A673 (cell line): Measurements from ENCODE around the gene COL9A2. TPM values are rescaled to one million over a fixed set of nuclear protein-coding genes. Genes with fewer than 3 reads are reported as not detected.

Source experiments
- BruUV-seq: library from RNA; stranded (reverse); fragments of 400-500 nt; replicated peaks from 2 replicates; lab custom pipeline; 2021; lab: Mats Ljungman, UMichigan
- CTCF ChIA-PET: fragments of 300-600 bp; sonication (Branson Sonifier 250); formaldehyde crosslinking; loops from one replicate; lab custom pipeline; 2022; ENCODE audit warnings: antibody characterized with exemption; lab: Charles Lee
- POLR2A ChIA-PET: fragments of 300-600 bp; sonication (Branson Sonifier 250); formaldehyde crosslinking; loops from one replicate; lab custom pipeline; 2022; ENCODE audit warnings: antibody characterized with exemption; ENCODE audit not compliant: low non-redundant PET; lab: Charles Lee
- DNase-seq: peaks from one replicate; pipeline ENCODE4 v3.0.0-alpha.2; 2015; ENCODE audit warnings: low spot score
- H3K27ac ChIP-seq: fragments of 200-600 bp; sonication (generic); 2 replicates; pipeline ENCODE4 v1.5.1; 2016; ENCODE audit warnings: mixed run types, low read depth, mild to moderate bottlenecking, mixed read lengths, antibody characterized with exemption, low read length; ENCODE audit not compliant: poor library complexity, severe bottlenecking
- H3K27me3 ChIP-seq: fragments of 200-600 bp; sonication (generic); replicated peaks from 2 replicates; pipeline ENCODE4 v1.6.1; 2017; ENCODE audit warnings: mixed run types, low read depth, mild to moderate bottlenecking, mixed read lengths, antibody characterized with exemption, low read length; ENCODE audit not compliant: insufficient read depth, poor library complexity
- H3K36me3 ChIP-seq: fragments of 200-600 bp; sonication (generic); 2 replicates; pipeline ENCODE4 v1.6.1; 2016; ENCODE audit warnings: mixed run types, mild to moderate bottlenecking, mixed read lengths, antibody characterized with exemption, low read length; ENCODE audit not compliant: insufficient read depth, poor library complexity, severe bottlenecking
- H3K4me1 ChIP-seq: fragments of 200-600 bp; sonication (generic); 2 replicates; pipeline ENCODE4 v1.6.1; 2017; ENCODE audit warnings: mixed run types, mild to moderate bottlenecking, mixed read lengths, antibody characterized with exemption, low read length; ENCODE audit not compliant: insufficient read depth, poor library complexity, severe bottlenecking
- H3K4me3 ChIP-seq: fragments of 200-600 bp; sonication (generic); 2 replicates; pipeline ENCODE4 v1.5.1; 2016; ENCODE audit warnings: low read depth, mixed run types, mild to moderate bottlenecking, mixed read lengths, low read length; ENCODE audit not compliant: poor library complexity, severe bottlenecking
- H3K9me3 ChIP-seq: fragments of 200-600 bp; sonication (generic); 2 replicates; pipeline ENCODE4 v1.6.1; 2016; ENCODE audit warnings: mixed run types, low read depth, mild to moderate bottlenecking, mixed read lengths, antibody characterized with exemption, low read length; ENCODE audit not compliant: poor library complexity, severe bottlenecking
- EZH2 ChIP-seq: fragments of 200-600 bp; sonication (generic); IDR thresholded peaks from 2 replicates; pipeline ENCODE4 v1.6.1; 2017; ENCODE audit warnings: borderline replicate concordance, low read depth, mild to moderate bottlenecking, mixed read lengths, antibody characterized with exemption, low read length; ENCODE audit not compliant: poor library complexity, severe bottlenecking
- intact Hi-C: fragments of 100-400 bp; cut with micrococcal nuclease; formaldehyde crosslinking; loops from one replicate; pipeline ENCODE4 v1.10.0; 2022; ENCODE audit not compliant: unreplicated experiment
- total RNA-seq: library from RNA; stranded (reverse); gene quantifications from 2 replicates; pipeline ENCODE4 v1.2.3, GENCODE V29; 2021
- TF ChIP-seq, protein P1 (sequence below): fragments of 300-800, 200-600 bp; sonication (generic); conservative IDR thresholded peaks from 2 replicates; pipeline ENCODE4 v1.5.1; 2017; ENCODE audit warnings: low read depth, mild to moderate bottlenecking, antibody characterized with exemption, low read length, moderate library complexity, mixed read lengths

The COL9A2 gene
- total RNA-seq, 1 experiment from 2014 or later, result 5.2 TPM

DNA sequence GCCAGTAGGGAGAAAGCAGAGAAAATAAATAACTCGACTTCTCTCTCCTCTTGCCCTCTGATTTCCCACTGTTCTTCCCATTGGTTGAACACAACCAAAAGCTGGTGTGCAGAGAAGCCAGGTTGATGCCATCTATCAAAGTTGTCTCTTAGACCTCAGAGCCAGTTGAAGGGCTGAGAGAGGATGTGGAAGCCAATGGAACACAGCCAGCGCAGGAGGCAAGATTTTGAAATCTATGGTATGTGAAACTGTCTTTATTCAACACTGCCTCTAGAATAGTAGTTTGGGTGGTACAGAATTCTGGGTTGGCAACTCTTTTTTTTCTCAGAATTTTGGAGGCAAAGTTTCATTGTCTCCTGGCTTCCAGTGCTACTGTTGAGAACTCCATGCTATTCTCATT is 45.1 kb upstream of the COL9A2 start:
- CTCF ChIA-PET, result interaction anchor here (1.0 kb wide), 1 partner anchor 24 kb away, joined by 3 read pairs; no protein-coding TSS in a partner anchor
- peaks cover 10% of the 10 kb centered on the region for H3K9me3 ChIP-seq
- H3K36me3 ChIP-seq, result no peaks in the 10 kb centered on the region
- intact Hi-C loops, result no loop called here
- BruUV-seq, result no TSS peak
- no peak overlapping the region for H3K27ac ChIP-seq
- no peak for DNase-seq
- H3K4me3 ChIP-seq, result no peak overlapping the region
- no peaks in the 10 kb centered on the region for H3K27me3 ChIP-seq
- no peak for TF ChIP-seq EZH2
- TF ChIP-seq, protein P1, sequence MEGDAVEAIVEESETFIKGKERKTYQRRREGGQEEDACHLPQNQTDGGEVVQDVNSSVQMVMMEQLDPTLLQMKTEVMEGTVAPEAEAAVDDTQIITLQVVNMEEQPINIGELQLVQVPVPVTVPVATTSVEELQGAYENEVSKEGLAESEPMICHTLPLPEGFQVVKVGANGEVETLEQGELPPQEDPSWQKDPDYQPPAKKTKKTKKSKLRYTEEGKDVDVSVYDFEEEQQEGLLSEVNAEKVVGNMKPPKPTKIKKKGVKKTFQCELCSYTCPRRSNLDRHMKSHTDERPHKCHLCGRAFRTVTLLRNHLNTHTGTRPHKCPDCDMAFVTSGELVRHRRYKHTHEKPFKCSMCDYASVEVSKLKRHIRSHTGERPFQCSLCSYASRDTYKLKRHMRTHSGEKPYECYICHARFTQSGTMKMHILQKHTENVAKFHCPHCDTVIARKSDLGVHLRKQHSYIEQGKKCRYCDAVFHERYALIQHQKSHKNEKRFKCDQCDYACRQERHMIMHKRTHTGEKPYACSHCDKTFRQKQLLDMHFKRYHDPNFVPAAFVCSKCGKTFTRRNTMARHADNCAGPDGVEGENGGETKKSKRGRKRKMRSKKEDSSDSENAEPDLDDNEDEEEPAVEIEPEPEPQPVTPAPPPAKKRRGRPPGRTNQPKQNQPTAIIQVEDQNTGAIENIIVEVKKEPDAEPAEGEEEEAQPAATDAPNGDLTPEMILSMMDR, result no peak
- POLR2A ChIA-PET, result no interaction called here
- peaks cover 17% of the 10 kb centered on the region for H3K4me1 ChIP-seq

GRCh38 chr1:40361637-40362036 is 44.6 kb upstream of the COL9A2 start:
- Histone ChIP-seq H3K9me3 (peaks cover 10% of the 10 kb centered on the region), H3K4me1 (peaks cover 17% of the 10 kb centered on the region), H3K27me3 (no peaks in the 10 kb centered on the region), H3K4me3 (no peak overlapping the region), H3K36me3 (no peaks in the 10 kb centered on the region), H3K27ac (no peak overlapping the region)
- intact Hi-C loops, result no loop called here
- DNase-seq, result no peak
- BruUV-seq, result no TSS peak
- CTCF ChIA-PET, result no interaction called here
- POLR2A ChIA-PET, result no interaction called here
- no peak for TF ChIP-seq EZH2
- TF ChIP-seq, protein P1, result no peak

- no peak overlapping the region for H3K27ac ChIP-seq
- H3K4me1 ChIP-seq, result peaks cover 17% of the 10 kb centered on the region
- H3K4me3 ChIP-seq, result no peak overlapping the region
- no peak for DNase-seq
- no TSS peak for BruUV-seq
- peaks cover 10% of the 10 kb centered on the region for H3K9me3 ChIP-seq
- TF ChIP-seq EZH2, result no peak
- TF ChIP-seq, protein P1, result no peak
- no peaks in the 10 kb centered on the region for H3K36me3 ChIP-seq
- CTCF ChIA-PET, result no interaction called here
- no peaks in the 10 kb centered on the region for H3K27me3 ChIP-seq
- intact Hi-C loops, result no loop called here
- POLR2A ChIA-PET, result no interaction called here
These were observed 44.1 kb upstream of the COL9A2 start for GRCh38 chr1:40361201-40361600.
